H9 (cell line): ENCODE measurements around the gene CCDC3. TPM values are rescaled to one million over a fixed set of nuclear protein-coding genes. Genes with fewer than 3 reads are reported as not detected.

Source experiments
- DNase-seq: peaks from one replicate; pipeline ENCODE4 v3.0.0-alpha.2; 2017
- H2AFZ ChIP-seq: one replicate; pipeline ENCODE4 v1.6.1; 2013; ENCODE audit warnings: mild to moderate bottlenecking, low read length, control low read depth, moderate library complexity
- H2AK5ac ChIP-seq: 2 replicates; pipeline ENCODE4 v1.6.1; 2013; ENCODE audit warnings: low read length, control low read depth, mixed read lengths; ENCODE audit not compliant: insufficient read length
- H2BK120ac ChIP-seq: one replicate; pipeline ENCODE4 v1.6.1; 2013; ENCODE audit warnings: low read depth, mild to moderate bottlenecking, low read length, control low read depth, inconsistent platforms; ENCODE audit not compliant: poor library complexity, severe bottlenecking
- H2BK12ac ChIP-seq: 2 replicates; pipeline ENCODE4 v1.6.1; 2013; ENCODE audit warnings: low read length, control low read depth, mixed read lengths, low read depth; ENCODE audit not compliant: insufficient read length
- H2BK15ac ChIP-seq: 2 replicates; pipeline ENCODE4 v1.6.1; 2013; ENCODE audit warnings: low read depth, low read length, control low read depth
- H2BK20ac ChIP-seq: one replicate; pipeline ENCODE4 v1.6.1; 2013; ENCODE audit warnings: low read depth, mild to moderate bottlenecking, low read length, control low read depth, inconsistent platforms; ENCODE audit not compliant: poor library complexity, severe bottlenecking
- H2BK5ac ChIP-seq: 2 replicates; pipeline ENCODE4 v1.6.1; 2013; ENCODE audit warnings: low read length, control low read depth, mixed read lengths; ENCODE audit not compliant: insufficient read length
- H3K14ac ChIP-seq: 2 replicates; pipeline ENCODE4 v1.6.1; 2013; ENCODE audit warnings: low read length, control low read depth; ENCODE audit not compliant: insufficient read depth
- H3K18ac ChIP-seq: 2 replicates; pipeline ENCODE4 v1.6.1; 2013; ENCODE audit warnings: low read depth, mild to moderate bottlenecking, mixed read lengths, low read length, control low read depth; ENCODE audit not compliant: insufficient read length
- H3K23ac ChIP-seq: 2 replicates; pipeline ENCODE4 v1.6.1; 2013; ENCODE audit warnings: low read length, control low read depth, mixed read lengths, low read depth; ENCODE audit not compliant: insufficient read length
- H3K23me2 ChIP-seq: 2 replicates; pipeline ENCODE4 v1.6.1; 2013; ENCODE audit warnings: low read depth, mild to moderate bottlenecking, mixed read lengths, low read length, control low read depth; ENCODE audit not compliant: insufficient read length, poor library complexity, severe bottlenecking
- H3K27ac ChIP-seq: 2 replicates; pipeline ENCODE4 v1.5.1; 2013; ENCODE audit warnings: low read length, control low read depth, mixed read lengths, low read depth; ENCODE audit not compliant: insufficient read length
- H3K27me3 ChIP-seq: 2 replicates; pipeline ENCODE4 v1.6.1; 2013; ENCODE audit warnings: low read length, control low read depth, inconsistent platforms; ENCODE audit not compliant: insufficient read depth
- H3K4ac ChIP-seq: 2 replicates; pipeline ENCODE4 v1.6.1; 2013; ENCODE audit warnings: low read depth, mild to moderate bottlenecking, control low read depth, inconsistent platforms, low read length, moderate library complexity
- H3K4me1 ChIP-seq: 2 replicates; pipeline ENCODE4 v1.6.1; 2013; ENCODE audit warnings: low read length, control low read depth, inconsistent platforms; ENCODE audit not compliant: insufficient read depth
- H3K4me2 ChIP-seq: 2 replicates; pipeline ENCODE4 v1.6.1; 2013; ENCODE audit warnings: low read length, control low read depth, mixed read lengths; ENCODE audit not compliant: insufficient read length, insufficient read depth
- H3K56ac ChIP-seq: 2 replicates; pipeline ENCODE4 v1.6.1; 2013; ENCODE audit warnings: low read depth, mild to moderate bottlenecking, mixed read lengths, low read length, control low read depth; ENCODE audit not compliant: insufficient read length
- H3K79me1 ChIP-seq: 2 replicates; pipeline ENCODE4 v1.6.1; 2013; ENCODE audit warnings: low read depth, mild to moderate bottlenecking, moderate library complexity, low read length, control low read depth, inconsistent platforms; ENCODE audit not compliant: insufficient read depth, poor library complexity, severe bottlenecking
- H3K79me2 ChIP-seq: 2 replicates; pipeline ENCODE4 v1.6.1; 2013; ENCODE audit warnings: low read length, control low read depth, inconsistent platforms; ENCODE audit not compliant: insufficient read depth
- H3K9ac ChIP-seq: 2 replicates; pipeline ENCODE4 v1.6.1; 2013; ENCODE audit warnings: low read length, control low read depth, mixed read lengths; ENCODE audit not compliant: insufficient read length; ENCODE audit errors: extremely low read depth
- H3K9me3 ChIP-seq: one replicate; pipeline ENCODE4 v1.6.1; 2013; ENCODE audit warnings: low read depth, low read length, inconsistent platforms; ENCODE audit not compliant: control insufficient read depth
- H3T11ph ChIP-seq: one replicate; pipeline ENCODE4 v1.6.1; 2013; ENCODE audit warnings: mild to moderate bottlenecking, low read length, control low read depth, inconsistent platforms
- H4K20me1 ChIP-seq: one replicate; pipeline ENCODE4 v1.6.1; 2013; ENCODE audit not compliant: control insufficient read depth, insufficient read length, insufficient read depth
- H4K5ac ChIP-seq: 2 replicates; pipeline ENCODE4 v1.6.1; 2013; ENCODE audit warnings: low read depth, mild to moderate bottlenecking, mixed read lengths, low read length, control low read depth; ENCODE audit not compliant: insufficient read length
- H4K8ac ChIP-seq: replicated peaks from 2 replicates; pipeline ENCODE4 v1.6.1; 2013; ENCODE audit warnings: low read length, control low read depth, mixed read lengths, low read depth; ENCODE audit not compliant: insufficient read length
- H4K91ac ChIP-seq: 2 replicates; pipeline ENCODE4 v1.6.1; 2013; ENCODE audit warnings: low read depth, mild to moderate bottlenecking, moderate library complexity, mixed read lengths, low read length, control low read depth; ENCODE audit not compliant: insufficient read length
- H3K27ac Mint-ChIP-seq, 3 experiments: 2 replicates in 2 of 3; 3 replicates in 1 of 3; pipeline ENCODE4 v1.8.0; 2020 to 2021; ENCODE audit warnings: mixed read lengths in 3 of 3, mild to moderate bottlenecking in 1 of 3, moderate library complexity in 1 of 3
- H3K27me3 Mint-ChIP-seq: 2 replicates; pipeline ENCODE4 v1.8.0; 2021; ENCODE audit warnings: low read depth, mild to moderate bottlenecking, moderate library complexity, mixed read lengths
- H3K36me3 Mint-ChIP-seq, 3 experiments: 2 replicates in 2 of 3; 3 replicates in 1 of 3; pipeline ENCODE4 v1.8.0; 2020 to 2021; ENCODE audit warnings: low read depth in 3 of 3, mixed read lengths in 3 of 3; ENCODE audit not compliant: insufficient read depth in 1 of 3
- H3K4me1 Mint-ChIP-seq, 2 experiments: 2 replicates each; pipeline ENCODE4 v1.8.0; 2020; ENCODE audit warnings: mixed read lengths in 2 of 2
- H3K4me3 Mint-ChIP-seq, 2 experiments: 2 replicates in 1 of 2; 3 replicates in 1 of 2; pipeline ENCODE4 v1.8.0; 2020 to 2021; ENCODE audit warnings: mild to moderate bottlenecking in 2 of 2, mixed read lengths in 2 of 2, moderate library complexity in 1 of 2
- H3K9me3 Mint-ChIP-seq, 2 experiments: 2 replicates in 1 of 2; 3 replicates in 1 of 2; pipeline ENCODE4 v1.8.0; 2020; ENCODE audit warnings: mild to moderate bottlenecking in 2 of 2, mixed read lengths in 2 of 2, moderate library complexity in 1 of 2
- CTCF ChIP-seq: fragments of 200-600 bp; sonication (generic); conservative IDR thresholded peaks from 3 replicates; pipeline ENCODE4 v1.8.0; 2021; ENCODE audit warnings: antibody characterized with exemption, mild to moderate bottlenecking
- WGBS: extraction: QIAGEN DNeasy Blood & Tissue Kit; methylation state at CpG from one replicate; pipeline ENCODE4 v1.1.7; 2013; ENCODE audit warnings: missing lambda C conversion rate, low lambda C conversion rate, mixed read lengths; ENCODE audit not compliant: insufficient read length; ENCODE audit errors: extremely low coverage; 5-methylcytosine and 5-hydroxymethylcytosine counted together
- total RNA-seq: library from RNA; stranded (reverse); gene quantifications from 2 replicates; pipeline ENCODE4 v1.2.1, GENCODE V29; 2021

CCDC3 gene
- total RNA-seq, 1 experiment from 2014 or later = 2.3 TPM

GRCh38 chr10:12899546-12899945 is 102.0 kb downstream of the CCDC3 start:
- no peaks in the 10 kb centered on the region for H3K27me3 ChIP-seq
- H4K5ac ChIP-seq = no peak overlapping the region
- H3K9ac ChIP-seq = no peak overlapping the region
- H3K23ac ChIP-seq = no peak overlapping the region
- H4K20me1 ChIP-seq = no peaks in the 10 kb centered on the region
- no peak overlapping the region for H2AK5ac ChIP-seq
- no peak overlapping the region for H3K18ac ChIP-seq
- no peak overlapping the region for H3K4me3 Mint-ChIP-seq
- H3K9me3 ChIP-seq = no peaks in the 10 kb centered on the region
- no peak overlapping the region for H3K27ac Mint-ChIP-seq
- H3T11ph ChIP-seq = no peak overlapping the region
- no peak overlapping the region for H2BK120ac ChIP-seq
- no peak overlapping the region for H2BK12ac ChIP-seq
- H3K27me3 Mint-ChIP-seq = no peaks in the 10 kb centered on the region
- H3K4me1 Mint-ChIP-seq = peaks cover 18% of the 10 kb centered on the region in 2 experiments
- H3K27ac ChIP-seq = no peak overlapping the region
- DNase-seq = no peak
- no peak overlapping the region for H3K56ac ChIP-seq
- H3K36me3 Mint-ChIP-seq = no peaks in the 10 kb centered on the region
- no CpG with 5 or more reads among the region's 7 CpGs for WGBS
- H3K79me1 ChIP-seq = no peaks in the 10 kb centered on the region
- TF ChIP-seq CTCF = no peak
- H3K14ac ChIP-seq = no peak overlapping the region
- no peaks in the 10 kb centered on the region for H3K79me2 ChIP-seq
- H2AFZ ChIP-seq = no peak overlapping the region
- H3K4me2 ChIP-seq = no peak overlapping the region
- H2BK15ac ChIP-seq = no peak overlapping the region
- no peaks in the 10 kb centered on the region for H3K9me3 Mint-ChIP-seq
- H3K4me1 ChIP-seq = no peaks in the 10 kb centered on the region
- H3K4ac ChIP-seq = no peak overlapping the region
- no peak overlapping the region for H4K8ac ChIP-seq
- no peaks in the 10 kb centered on the region for H3K23me2 ChIP-seq
- H2BK20ac ChIP-seq = no peak overlapping the region
- no peak overlapping the region for H4K91ac ChIP-seq
- no peak overlapping the region for H2BK5ac ChIP-seq
